H1 (cell line): ENCODE measurements around the gene MATR3. TPM values are rescaled to one million over a fixed set of nuclear protein-coding genes. Genes with fewer than 3 reads are reported as not detected.

Experiments
- CTCF ChIA-PET: fragments of 300-600 bp; sonication (Branson Sonifier 250); formaldehyde crosslinking; loops from one replicate; lab custom pipeline; 2021; ENCODE audit not compliant: partially characterized antibody; lab: Charles Lee
- POLR2A ChIA-PET: fragments of 300-600 bp; sonication (Branson Sonifier 250); formaldehyde crosslinking; loops from one replicate; lab custom pipeline; 2021; ENCODE audit warnings: inconsistent platforms; ENCODE audit not compliant: partially characterized antibody; lab: Charles Lee
- DNase-seq, 2 experiments: peaks; one replicate each; pipeline versions ENCODE4 v3.0.0 to v3.0.0-alpha.2; 2010 to 2022; ENCODE audit warnings: low spot score in 2 of 2, low read depth in 1 of 2, mixed read lengths in 1 of 2
- FAIRE-seq: peaks from 2 replicates; lab custom pipeline; 2011; peaks lifted over from hg19 to GRCh38; lab: Jason Lieb, UNC
- H2AFZ ChIP-seq: 2 replicates; pipeline ENCODE4 v1.8.1; 2012; ENCODE audit warnings: low read length, inconsistent platforms
- H2AK5ac ChIP-seq: 2 replicates; pipeline ENCODE4 v1.6.1; 2013; ENCODE audit warnings: low read depth, low read length
- H2BK120ac ChIP-seq: replicated peaks from 2 replicates; pipeline ENCODE3; 2013; ENCODE audit warnings: low read depth, low read length, inconsistent platforms
- H2BK12ac ChIP-seq: 2 replicates; pipeline ENCODE4 v1.6.1; 2013; ENCODE audit warnings: low read depth, low read length
- H2BK15ac ChIP-seq: 2 replicates; pipeline ENCODE4 v1.6.1; 2013; ENCODE audit warnings: low read length
- H2BK20ac ChIP-seq: 2 replicates; pipeline ENCODE4 v1.6.1; 2013; ENCODE audit warnings: low read length
- H2BK5ac ChIP-seq: 2 replicates; pipeline ENCODE4 v1.6.1; 2013; ENCODE audit warnings: low read depth, low read length
- H3K14ac ChIP-seq: 2 replicates; pipeline ENCODE4 v1.6.1; 2013; ENCODE audit warnings: inconsistent platforms; ENCODE audit not compliant: insufficient read length
- H3K18ac ChIP-seq: 2 replicates; pipeline ENCODE4 v1.6.1; 2013; ENCODE audit warnings: low read length; ENCODE audit errors: extremely low read depth
- H3K23ac ChIP-seq: 2 replicates; pipeline ENCODE4 v1.6.1; 2013; ENCODE audit warnings: inconsistent platforms; ENCODE audit not compliant: insufficient read length
- H3K23me2 ChIP-seq: 2 replicates; pipeline ENCODE4 v1.6.1; 2013; ENCODE audit warnings: low read depth, low read length
- H3K27ac ChIP-seq: 2 replicates; pipeline ENCODE4 v1.6.1; 2011; ENCODE audit warnings: low read depth, low read length, inconsistent platforms
- H3K27me3 ChIP-seq, 4 experiments: replicated peaks in 1 of 4; 1 replicate in 1 of 4; 2 replicates in 3 of 4; pipeline versions ENCODE4 v1.6.1 to v1.8.1; 2011 to 2013; ENCODE audit warnings: low read length in 3 of 4, mild to moderate bottlenecking in 3 of 4, inconsistent platforms in 2 of 4, mixed read lengths in 2 of 4, moderate library complexity in 1 of 4; ENCODE audit not compliant: control insufficient read depth in 3 of 4, insufficient read depth in 3 of 4; ENCODE audit errors: extremely low read depth in 1 of 4
- H3K36me3 ChIP-seq, 4 experiments: 2 replicates each; pipeline versions ENCODE4 v1.6.1 to v1.8.1; 2011 to 2013; ENCODE audit warnings: mild to moderate bottlenecking in 4 of 4, low read length in 3 of 4, moderate library complexity in 2 of 4, control low read depth in 1 of 4, inconsistent platforms in 1 of 4; ENCODE audit not compliant: insufficient read depth in 4 of 4, control insufficient read depth in 2 of 4
- H3K4ac ChIP-seq: replicated peaks from 2 replicates; pipeline ENCODE3; 2013; ENCODE audit warnings: low read length, low read depth, mixed read lengths, inconsistent platforms; ENCODE audit not compliant: insufficient read length
- H3K4me1 ChIP-seq, 4 experiments: replicated peaks in 1 of 4; 1 replicate in 1 of 4; 2 replicates in 3 of 4; pipeline versions ENCODE4 v1.6.1 to v1.8.1; 2011 to 2013; ENCODE audit warnings: low read length in 3 of 4, inconsistent platforms in 2 of 4, mixed read lengths in 1 of 4; ENCODE audit not compliant: insufficient read depth in 4 of 4, control insufficient read depth in 3 of 4
- H3K4me2 ChIP-seq, 2 experiments: 2 replicates each; pipeline versions ENCODE4 v1.6.1 to v1.8.1; 2011 to 2013; ENCODE audit warnings: low read depth in 2 of 2, low read length in 2 of 2, control low read depth in 1 of 2, inconsistent platforms in 1 of 2, mild to moderate bottlenecking in 1 of 2; ENCODE audit not compliant: insufficient read depth in 1 of 2
- H3K4me3 ChIP-seq, 4 experiments: fragments of 200-600, 300-600 bp in 1 of 4; sonication (generic), shearing (Covaris generic), sonication (Bioruptor Twin) in 1 of 4; 2 replicates each; pipeline versions ENCODE4 v1.5.1 to v1.8.1; 2011 to 2016; ENCODE audit warnings: low read length in 4 of 4, low read depth in 3 of 4, control low read depth in 2 of 4, inconsistent platforms in 2 of 4, mild to moderate bottlenecking in 2 of 4, mixed read lengths in 1 of 4, moderate library complexity in 1 of 4; ENCODE audit not compliant: insufficient read depth in 2 of 4; ENCODE audit errors: extremely low read depth in 1 of 4
- H3K56ac ChIP-seq: replicated peaks from 2 replicates; pipeline ENCODE3; 2013; ENCODE audit warnings: low read depth, mild to moderate bottlenecking, mixed read lengths, low read length, inconsistent platforms; ENCODE audit not compliant: insufficient read length
- H3K79me1 ChIP-seq: 2 replicates; pipeline ENCODE4 v1.6.1; 2013; ENCODE audit warnings: low read depth, low read length, control low read depth
- H3K79me2 ChIP-seq, 2 experiments: 2 replicates each; pipeline versions ENCODE4 v1.6.1 to v1.8.1; 2012 to 2013; ENCODE audit warnings: low read length in 2 of 2, mild to moderate bottlenecking in 2 of 2, inconsistent platforms in 1 of 2; ENCODE audit not compliant: insufficient read depth in 2 of 2, control insufficient read depth in 1 of 2
- H3K9ac ChIP-seq, 4 experiments: replicated peaks in 1 of 4; 1 replicate in 1 of 4; 2 replicates in 3 of 4; pipeline versions ENCODE4 v1.6.1 to v1.8.1; 2011 to 2013; ENCODE audit warnings: low read depth in 3 of 4, low read length in 3 of 4, control low read depth in 2 of 4, mild to moderate bottlenecking in 2 of 4, moderate library complexity in 2 of 4, inconsistent platforms in 1 of 4; ENCODE audit errors: extremely low read depth in 1 of 4
- H3K9me3 ChIP-seq, 2 experiments: 2 replicates each; pipeline versions ENCODE4 v1.6.1 to v1.8.1; 2012 to 2013; ENCODE audit warnings: mild to moderate bottlenecking in 2 of 2, moderate library complexity in 2 of 2, control low read depth in 1 of 2, inconsistent platforms in 1 of 2, low read depth in 1 of 2, low read length in 1 of 2, mixed read lengths in 1 of 2; ENCODE audit not compliant: insufficient read depth in 2 of 2
- H4K20me1 ChIP-seq, 2 experiments: replicated peaks in 1 of 2; 2 replicates each; pipeline versions ENCODE3 to v1.8.1; 2011 to 2013; ENCODE audit warnings: inconsistent platforms in 2 of 2, low read length in 2 of 2, mild to moderate bottlenecking in 1 of 2; ENCODE audit not compliant: insufficient read depth in 2 of 2, control insufficient read depth in 1 of 2
- H4K5ac ChIP-seq: 2 replicates; pipeline ENCODE4 v1.6.1; 2013; ENCODE audit warnings: low read length, low read depth, mixed read lengths, inconsistent platforms; ENCODE audit not compliant: insufficient read length
- H4K8ac ChIP-seq: 2 replicates; pipeline ENCODE4 v1.8.0; 2013; ENCODE audit warnings: mild to moderate bottlenecking, moderate library complexity, low read length, inconsistent platforms; ENCODE audit not compliant: insufficient read depth; ENCODE audit errors: extremely low read depth
- H4K91ac ChIP-seq: replicated peaks from 2 replicates; pipeline ENCODE3; 2013; ENCODE audit warnings: low read length, mixed read lengths, inconsistent platforms; ENCODE audit not compliant: insufficient read length
- PHF8 ChIP-seq: fragments of 200-600 bp; sonication (generic); conservative IDR thresholded peaks from 2 replicates; pipeline ENCODE4 v1.7.1; 2012; ENCODE audit warnings: low read depth, mild to moderate bottlenecking, inconsistent platforms, low read length, moderate library complexity
- SP2 ChIP-seq: IDR thresholded peaks from 2 replicates; pipeline ENCODE4 v1.6.1; 2012; ENCODE audit warnings: mild to moderate bottlenecking, low read length, inconsistent platforms
- WGBS, 2 experiments: shearing (Covaris generic) in 1 of 2; methylation state at CpG; one replicate each; pipeline versions ENCODE4 v1.1.6 to v1.1.7; 2013 to 2015; ENCODE audit warnings: low lambda C conversion rate in 2 of 2, mixed read lengths in 2 of 2, inconsistent platforms in 1 of 2, low coverage in 1 of 2, missing lambda C conversion rate in 1 of 2; ENCODE audit not compliant: insufficient replicate concordance in 2 of 2, insufficient coverage in 1 of 2, insufficient read length in 1 of 2; ENCODE audit errors: extremely low coverage in 1 of 2, missing lambda C conversion rate in 1 of 2; 5-methylcytosine and 5-hydroxymethylcytosine counted together
- polyA plus RNA-seq, 7 experiments: library from polyadenylated mRNA; depleted of rRNA in 3 of 7; stranded (reverse) in 5 of 7; unstranded in 2 of 7; fragments of >200 nt in 5 of 7; fragments of 200-250 nt in 2 of 7; gene quantifications; 1 replicate in 5 of 7; 2 replicates in 1 of 7; 4 replicates in 1 of 7; pipeline versions ENCODE4 v1.2.1 to v1.2.3, GENCODE V29; 2011 to 2013; ENCODE audit warnings: missing spikeins in 2 of 7, mixed read lengths in 2 of 7
- total RNA-seq: library from RNA; stranded (reverse); fragmentation: NEBNext Ultra II Directional; extraction: Animal tissue kit (Norgen Biotek cat#: 25700); gene quantifications from 2 replicates; pipeline ENCODE4 v1.2.1, GENCODE V29; 2021

The MATR3 gene
- total and polyA plus RNA-seq, 2 of the 8 experiments (the other 6 are each of a cell fraction or from before 2014, with no cell fraction given): 116 to 389 TPM

DNA sequence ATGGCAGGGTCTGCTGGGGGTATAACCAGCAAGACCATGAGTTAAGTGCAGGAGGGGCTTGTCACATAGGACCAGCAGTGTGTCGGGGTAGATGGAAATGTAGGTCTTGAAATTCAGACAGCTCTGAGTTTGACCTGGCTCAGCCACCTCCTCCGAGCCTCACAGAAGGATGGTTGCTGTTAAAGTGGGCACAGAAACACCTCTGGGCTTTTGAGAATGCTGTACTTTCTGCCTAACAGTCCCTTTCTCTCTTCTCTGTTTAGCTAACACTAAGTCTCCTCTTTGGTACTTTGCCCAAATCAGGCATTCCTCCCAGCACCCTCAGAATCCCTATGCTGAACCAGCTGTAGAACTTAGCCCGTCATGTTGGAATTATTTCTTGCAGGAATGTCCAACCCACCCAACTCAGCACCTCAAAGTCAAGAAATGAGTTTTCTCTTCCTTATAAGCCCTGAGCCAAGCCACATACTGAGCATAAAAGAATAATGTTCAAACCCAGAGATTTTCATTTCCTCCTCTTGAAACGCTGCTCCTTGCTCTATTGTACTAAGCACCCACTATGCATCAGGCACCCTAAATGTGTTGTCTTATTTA lies 41.7 kb upstream of the MATR3 start:
- CTCF ChIA-PET: interaction anchor here (0.5 to 1.6 kb wide), 9 partner anchors 9 to 611 kb away, joined by 3 to 7 read pairs (median 3); no protein-coding TSS in a partner anchor
- Histone ChIP-seq H3K27ac (no peak overlapping the region), H3K23ac (no peak overlapping the region), H3K4me2 (no peak overlapping the region), H3K56ac (no peak overlapping the region), H4K91ac (no peak overlapping the region), H2BK15ac (no peak overlapping the region), H3K4me3 (no peak overlapping the region), H4K8ac (no peak overlapping the region), H2BK120ac (no peak overlapping the region), H4K5ac (no peak overlapping the region), H4K20me1 (no peaks in the 10 kb centered on the region), H3K4ac (no peak overlapping the region), H3K4me1 (no peaks in the 10 kb centered on the region), H3K9me3 (no peaks in the 10 kb centered on the region), H3K18ac (no peak overlapping the region), H3K14ac (no peak overlapping the region), H2AK5ac (no peak overlapping the region), H3K9ac (no peak overlapping the region), H3K36me3 (no peaks in the 10 kb centered on the region), H2AFZ (no peak overlapping the region), H3K79me2 (no peaks in the 10 kb centered on the region), H2BK5ac (no peak overlapping the region), H3K79me1 (no peaks in the 10 kb centered on the region), H2BK20ac (no peak overlapping the region), H3K23me2 (no peaks in the 10 kb centered on the region), H2BK12ac (no peak overlapping the region), H3K27me3 (no peaks in the 10 kb centered on the region)
- DNase-seq (no peak), FAIRE-seq (no peak)
- TF ChIP-seq PHF8 (no peak), SP2 (no peak)
- POLR2A ChIA-PET: interaction anchor here (0.7 to 1.2 kb wide), 3 partner anchors 24 to 42 kb away, joined by 3 to 4 read pairs (median 4); partner anchors contain the start of gene MATR3
- WGBS, 2 experiments: 93% methylated on average over 4 of the region's 4 CpGs; no CpG with 5 or more reads in 1 of the 2 experiments
